Fibroblast of gingiva (primary cell): Measurements from ENCODE around the gene KCNMB1.

Experiments used
- DNase-seq: peaks from one replicate; pipeline ENCODE4 v3.0.0-alpha.2; 2011; ENCODE audit warnings: low read depth

The KCNMB1 gene

GRCh38 chr5:170339780-170340167 lies 49.4 kb downstream of the KCNMB1 start:
- no peak for DNase-seq

GRCh38 chr5:170338933-170339779 lies 50.0 kb downstream of the KCNMB1 start:
- no peak for DNase-seq

DNA sequence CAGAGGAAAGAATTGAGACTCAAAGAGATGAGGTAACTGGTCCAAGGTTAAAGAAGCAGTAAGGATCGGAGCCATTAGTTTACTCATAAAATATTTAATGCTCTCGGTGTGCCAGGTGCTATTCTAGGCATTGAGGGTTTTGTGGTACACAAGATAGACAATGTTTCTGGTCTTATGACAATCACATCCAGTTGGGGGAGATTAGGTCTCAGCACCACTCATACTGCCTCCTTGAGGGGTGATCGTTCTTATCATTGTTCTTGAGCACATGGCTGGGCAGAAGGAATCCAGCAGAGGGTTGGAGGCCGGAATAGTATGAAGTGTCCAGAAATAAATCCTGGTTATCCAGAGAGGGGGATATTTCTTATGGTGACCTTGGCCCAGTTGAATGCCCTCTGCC lies 50.9 kb downstream of the KCNMB1 start:
- DNase-seq: no peak

GRCh38 chr5:170337045-170337733 lies 52.0 kb downstream of the KCNMB1 start:
- no peak for DNase-seq

DNA sequence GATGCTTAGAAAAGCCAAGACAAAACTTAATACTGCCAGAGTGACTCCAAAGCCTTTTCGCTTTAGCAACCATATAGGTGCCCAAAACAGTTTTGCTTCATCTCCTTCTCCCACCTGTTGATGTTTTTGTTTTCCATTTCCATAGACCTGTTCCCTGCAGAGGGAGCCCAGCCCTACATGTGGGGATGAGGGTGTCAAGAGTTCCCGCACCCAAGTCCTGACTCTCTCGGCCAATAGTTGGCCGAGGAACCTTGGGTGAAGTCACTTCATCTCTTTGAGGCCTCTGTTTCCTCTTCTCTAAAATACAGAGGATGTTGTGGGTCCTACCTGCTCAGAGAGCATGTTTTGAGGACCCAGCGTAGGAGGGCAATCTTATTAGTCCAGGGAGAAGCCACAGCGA lies 53.1 kb downstream of the KCNMB1 start:
- DNase-seq: no peak

- DNase-seq: no peak
Observed at GRCh38 chr5:170334626-170335025, 54.5 kb downstream of the KCNMB1 start.

DNA sequence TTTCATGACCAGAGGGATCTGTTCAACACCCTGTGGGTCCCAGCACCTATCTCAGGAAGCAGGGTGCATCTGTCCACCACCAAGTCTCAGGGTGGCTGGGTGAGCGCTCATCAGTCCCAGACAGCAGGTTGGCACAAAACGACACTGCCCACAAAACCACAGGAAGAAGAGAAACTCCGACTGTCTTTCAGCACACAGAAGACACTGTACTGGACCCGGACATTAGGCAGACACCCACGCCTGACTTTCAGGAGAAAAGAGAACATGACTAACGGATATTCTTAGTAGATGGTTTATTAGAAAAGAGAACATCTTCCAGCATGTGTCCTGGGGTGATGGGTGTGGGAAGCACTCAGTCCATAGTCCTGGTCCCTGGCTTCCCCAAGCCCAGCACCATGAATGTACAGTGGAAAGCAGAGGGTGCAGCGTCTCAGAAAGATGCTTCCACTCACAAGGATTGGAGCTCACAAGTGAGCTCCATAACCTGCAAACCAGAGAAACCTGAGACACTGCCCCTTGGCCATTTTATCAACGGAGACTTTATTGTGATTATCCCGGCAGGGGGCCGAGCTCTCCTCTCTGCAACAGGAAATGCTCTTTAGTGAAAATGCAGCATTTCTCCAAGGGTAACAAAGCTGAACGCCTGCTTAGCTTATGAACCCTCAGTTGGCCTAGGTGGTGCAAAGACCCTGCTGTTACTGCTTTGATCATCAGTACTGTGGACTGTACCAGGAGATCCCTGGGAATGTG lies 55.8 kb downstream of the KCNMB1 start:
- DNase-seq: no peak

GRCh38 chr5:170332058-170332457 lies 57.1 kb downstream of the KCNMB1 start:
- no peak for DNase-seq

- DNase-seq: no peak
Observed at GRCh38 chr5:170330568-170331054, 58.6 kb downstream of the KCNMB1 start.

- no peak for DNase-seq
Observed at GRCh38 chr5:170329524-170329923, 59.6 kb downstream of the KCNMB1 start.

DNA sequence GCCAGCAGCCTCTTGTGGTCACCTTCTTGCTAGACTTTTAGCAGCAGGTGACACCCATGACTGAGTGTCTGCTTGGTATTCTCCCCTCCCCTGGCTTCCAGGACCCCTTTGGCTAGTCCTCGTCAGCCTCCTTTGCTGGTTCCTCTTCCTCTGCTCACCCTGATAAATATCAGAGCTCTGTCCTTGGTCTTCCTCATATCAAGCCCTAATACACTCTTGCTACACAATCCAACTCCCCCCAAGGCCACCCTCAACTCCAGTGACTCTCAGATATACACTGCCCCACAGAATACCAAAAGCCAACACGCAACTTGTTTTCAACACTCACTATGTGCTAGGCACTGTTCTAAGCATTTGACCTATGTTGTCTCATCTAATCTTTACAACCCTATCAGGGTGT lies 61.3 kb downstream of the KCNMB1 start:
- no peak for DNase-seq

DNA sequence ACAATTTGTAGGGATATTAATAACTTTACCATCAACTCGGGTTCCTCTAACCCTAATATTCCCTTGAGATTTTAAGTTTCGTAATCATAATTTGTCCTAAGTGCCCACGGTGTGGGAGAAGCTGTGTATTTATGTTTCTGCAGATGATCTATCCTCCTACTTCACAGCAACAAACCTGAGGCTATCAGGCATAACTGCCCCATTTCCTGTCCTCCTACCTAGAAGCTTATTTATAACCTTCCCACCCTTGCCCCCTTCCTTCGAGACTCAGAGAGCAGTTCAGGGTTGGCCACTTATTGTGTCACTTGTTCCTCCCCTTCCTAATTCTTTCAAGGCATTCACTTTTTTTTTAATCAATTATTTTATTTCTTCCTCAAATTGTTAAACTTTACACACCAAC lies 62.0 kb downstream of the KCNMB1 start:
- no peak for DNase-seq
